ENCODE measurements around the gene PRKAG2. TPM values are rescaled to one million over a fixed set of nuclear protein-coding genes. Genes with fewer than 3 reads are reported as not detected.
A peak's percentile ranks its signal among the peaks of the same experiment; 100 is the strongest.

The PRKAG2 gene
- polyA plus RNA-seq, 3 donors, result 29.2 to 59.8 (median 30.9) TPM

GRCh38 chr7:151711906-151712809 lies 164.8 kb downstream of the PRKAG2 start:
- Histone ChIP-seq H3K4me1 (ENCODE audit: control insufficient read depth in 1 of 2, insufficient read depth in 2 of 2, low read length in 2 of 2) (no peaks in the 10 kb centered on the region), H3K9ac (ENCODE audit: insufficient read depth, low read length, poor library complexity, severe bottlenecking) (no peak overlapping the region), H3K4me2 (replicated peaks; ENCODE audit: extremely low read depth, low read length, poor library complexity, severe bottlenecking) (no peak overlapping the region), H3K36me3 (replicated peaks in 1 of 2; ENCODE audit: control insufficient read depth in 1 of 2, insufficient read depth in 2 of 2, low read length in 2 of 2) (peaks cover 19 to 57% of the 10 kb centered on the region in 2 donors), H3K27me3 (ENCODE audit: control insufficient read depth in 2 of 2, insufficient read depth in 2 of 2, low read length in 2 of 2) (no peaks in the 10 kb centered on the region), H3K79me2 (ENCODE audit: insufficient read depth, low read length) (no peaks in the 10 kb centered on the region), H3K27ac (ENCODE audit: low read depth in 1 of 2, low read length in 2 of 2) (no peak overlapping the region), H2AFZ (ENCODE audit: insufficient read depth, low read depth, low read length, poor library complexity, severe bottlenecking) (no peak overlapping the region), H3K9me3 (replicated peaks in 1 of 2; ENCODE audit: control insufficient read depth in 1 of 2, insufficient read depth in 1 of 2, low read length in 2 of 2) (no peaks in the 10 kb centered on the region), H3K4me3 (replicated peaks in 1 of 3; ENCODE audit: low read depth in 2 of 3, low read length in 3 of 3) (no peak overlapping the region), H4K20me1 (ENCODE audit: insufficient read depth, low read length) (peaks cover 96% of the 10 kb centered on the region)
- 90% methylated on average over 22 of the region's 25 CpGs for WGBS (ENCODE audit: insufficient coverage)
- TF ChIP-seq, protein P1, sequence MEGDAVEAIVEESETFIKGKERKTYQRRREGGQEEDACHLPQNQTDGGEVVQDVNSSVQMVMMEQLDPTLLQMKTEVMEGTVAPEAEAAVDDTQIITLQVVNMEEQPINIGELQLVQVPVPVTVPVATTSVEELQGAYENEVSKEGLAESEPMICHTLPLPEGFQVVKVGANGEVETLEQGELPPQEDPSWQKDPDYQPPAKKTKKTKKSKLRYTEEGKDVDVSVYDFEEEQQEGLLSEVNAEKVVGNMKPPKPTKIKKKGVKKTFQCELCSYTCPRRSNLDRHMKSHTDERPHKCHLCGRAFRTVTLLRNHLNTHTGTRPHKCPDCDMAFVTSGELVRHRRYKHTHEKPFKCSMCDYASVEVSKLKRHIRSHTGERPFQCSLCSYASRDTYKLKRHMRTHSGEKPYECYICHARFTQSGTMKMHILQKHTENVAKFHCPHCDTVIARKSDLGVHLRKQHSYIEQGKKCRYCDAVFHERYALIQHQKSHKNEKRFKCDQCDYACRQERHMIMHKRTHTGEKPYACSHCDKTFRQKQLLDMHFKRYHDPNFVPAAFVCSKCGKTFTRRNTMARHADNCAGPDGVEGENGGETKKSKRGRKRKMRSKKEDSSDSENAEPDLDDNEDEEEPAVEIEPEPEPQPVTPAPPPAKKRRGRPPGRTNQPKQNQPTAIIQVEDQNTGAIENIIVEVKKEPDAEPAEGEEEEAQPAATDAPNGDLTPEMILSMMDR (IDR thresholded peaks at IDR 0.05), result no peak
- Mint-ChIP-seq H3K36me3 (peaks cover 48 to 72% of the 10 kb centered on the region in 2 donors), H3K9me3 (peaks cover 0 to 2% (median 0%) of the 10 kb centered on the region in 7 donors), H3K27me3 (ENCODE audit: low read depth in 3 of 3) (peaks cover 0 to 3% (median 0%) of the 10 kb centered on the region in 3 donors), H3K4me1 (peaks cover 6% of the 10 kb centered on the region), H3K4me3 (no peak overlapping the region), H3K27ac (peak overlapping the region in 5 of 7 donors; percentile 20 to 57 (median 33))
- no peak for DNase-seq
- intact Hi-C loops (cut with micrococcal nuclease), result no loop called here

- H3K36me3 Mint-ChIP-seq, result peaks cover 48 to 65% of the 10 kb centered on the region in 2 donors
- Histone ChIP-seq H3K4me3 (replicated peaks in 1 of 3; ENCODE audit: low read depth in 2 of 3, low read length in 3 of 3) (no peak overlapping the region), H2AFZ (ENCODE audit: insufficient read depth, low read depth, low read length, poor library complexity, severe bottlenecking) (no peak overlapping the region), H3K9ac (ENCODE audit: insufficient read depth, low read length, poor library complexity, severe bottlenecking) (no peak overlapping the region), H3K4me1 (ENCODE audit: control insufficient read depth in 1 of 2, insufficient read depth in 2 of 2, low read length in 2 of 2) (no peaks in the 10 kb centered on the region), H3K4me2 (replicated peaks; ENCODE audit: extremely low read depth, low read length, poor library complexity, severe bottlenecking) (no peak overlapping the region), H3K27ac (ENCODE audit: low read depth in 1 of 2, low read length in 2 of 2) (no peak overlapping the region), H3K27me3 (ENCODE audit: control insufficient read depth in 2 of 2, insufficient read depth in 2 of 2, low read length in 2 of 2) (no peaks in the 10 kb centered on the region), H3K36me3 (replicated peaks in 1 of 2; ENCODE audit: control insufficient read depth in 1 of 2, insufficient read depth in 2 of 2, low read length in 2 of 2) (peaks cover 19 to 54% of the 10 kb centered on the region in 2 donors), H3K9me3 (replicated peaks in 1 of 2; ENCODE audit: control insufficient read depth in 1 of 2, insufficient read depth in 1 of 2, low read length in 2 of 2) (no peaks in the 10 kb centered on the region), H4K20me1 (ENCODE audit: insufficient read depth, low read length) (peaks cover 96% of the 10 kb centered on the region), H3K79me2 (ENCODE audit: insufficient read depth, low read length) (no peaks in the 10 kb centered on the region)
- peaks cover 0 to 2% (median 0%) of the 10 kb centered on the region in 7 donors for H3K9me3 Mint-ChIP-seq
- H3K4me1 Mint-ChIP-seq, result peaks cover 9% of the 10 kb centered on the region
- DNase-seq, result no peak
- WGBS (ENCODE audit: insufficient coverage), result no CpG with 5 or more reads among the region's 3 CpGs
- no peak overlapping the region for H3K27ac Mint-ChIP-seq
- H3K4me3 Mint-ChIP-seq, result no peak overlapping the region
- TF ChIP-seq, protein P1 (IDR thresholded peaks at IDR 0.05), result no peak
- intact Hi-C loops (cut with micrococcal nuclease), result no loop called here
- H3K27me3 Mint-ChIP-seq (ENCODE audit: low read depth in 3 of 3), result peaks cover 0 to 3% (median 0%) of the 10 kb centered on the region in 3 donors
These were observed 165.5 kb downstream of the PRKAG2 start for GRCh38 chr7:151711435-151711872.
